A673 (cell line): Measurements from ENCODE around the gene NUDCD3.

Source experiments
- CTCF ChIP-seq: fragments of 300-800, 200-600 bp; sonication (generic); conservative IDR thresholded peaks from 2 replicates; pipeline ENCODE4 v1.5.1; 2017; ENCODE audit warnings: low read depth, mild to moderate bottlenecking, antibody characterized with exemption, low read length, moderate library complexity, mixed read lengths
- EZH2 ChIP-seq: fragments of 200-600 bp; sonication (generic); IDR thresholded peaks from 2 replicates; pipeline ENCODE4 v1.6.1; 2017; ENCODE audit warnings: borderline replicate concordance, low read depth, mild to moderate bottlenecking, mixed read lengths, antibody characterized with exemption, low read length; ENCODE audit not compliant: poor library complexity, severe bottlenecking

GRCh38 chr7:44530990-44531389 is 40.5 kb upstream of the NUDCD3 start:
- TF ChIP-seq CTCF (no peak), EZH2 (no peak)
